Right lobe of liver (tissue), 6 donors: ENCODE measurements around the gene CFAP77. TPM values are rescaled to one million over a fixed set of nuclear protein-coding genes. Genes with fewer than 3 reads are reported as not detected.
A peak's percentile ranks its signal among the peaks of the same experiment; 100 is the strongest.

Experiments used
- ATAC-seq, 4 donors: fragments of 200-7000 bp; cut with Tn5 transposase; one replicate each; pipeline ENCODE4 v1.9.1; 2020; ENCODE audit warnings: mild to moderate bottlenecking in 4 of 4, moderate library complexity in 4 of 4
- DNase-seq, 3 donors: peaks; one replicate each; pipeline ENCODE4 v3.0.0-alpha.2; 2020
- H3K27ac ChIP-seq, 3 donors: fragments of 200-600 bp; one replicate each; pipeline ENCODE4 v1.8.0; 2022
- H3K27me3 ChIP-seq, 2 donors: fragments of 200-600 bp; one replicate each; pipeline ENCODE4 v1.8.0; 2022
- H3K36me3 ChIP-seq, 4 donors: fragments of 200-600 bp; sonication (generic) in 1 of 4; one replicate each; pipeline versions ENCODE4 v1.5.1 to v1.8.0; 2017 to 2022; ENCODE audit warnings: control low read depth in 1 of 4
- H3K4me1 ChIP-seq, 4 donors: fragments of 200-600 bp; sonication (generic) in 1 of 4; one replicate each; pipeline versions ENCODE4 v1.5.1 to v1.8.0; 2017 to 2022; ENCODE audit warnings: control low read depth in 1 of 4
- H3K4me3 ChIP-seq, 3 donors: fragments of 200-600 bp; one replicate each; pipeline ENCODE4 v1.8.0; 2022
- H3K9me3 ChIP-seq, 4 donors: fragments of 200-600 bp; sonication (generic) in 1 of 4; one replicate each; pipeline versions ENCODE4 v1.5.1 to v1.8.0; 2017 to 2022; ENCODE audit warnings: control low read depth in 1 of 4
- CTCF ChIP-seq, 4 donors: fragments of 200-600 bp in 3 of 4; fragments of 450-650 bp in 1 of 4; IDR thresholded peaks; one replicate each; pipeline versions ENCODE4 v1.5.1 to v1.8.0; 2016 to 2022; ENCODE audit warnings: antibody characterized with exemption in 4 of 4, mild to moderate bottlenecking in 2 of 4
- POLR2A ChIP-seq: fragments of 450-650 bp; IDR thresholded peaks from one replicate; pipeline ENCODE4 v1.6.1; 2017; ENCODE audit warnings: antibody characterized with exemption, mild to moderate bottlenecking
- WGBS: methylation state at CpG from one replicate; pipeline ENCODE4 v1.1.6; 2018; ENCODE audit warnings: low coverage, low lambda C conversion rate; ENCODE audit not compliant: insufficient coverage; ENCODE audit errors: missing lambda C conversion rate; 5-methylcytosine and 5-hydroxymethylcytosine counted together
- intact Hi-C, 2 donors: fragments of 100-400 bp; cut with DNase I; formaldehyde crosslinking; loops; one replicate each; pipeline versions ENCODE4 v1.11.2 to v1.14.1; 2022
- total RNA-seq, 6 experiments: library from RNA; depleted of rRNA in 2 of 6; stranded (reverse); fragments of >200 nt in 2 of 6; fragmentation: NEBNext Ultra II Directional in 3 of 6; extraction: Animal tissue kit (Norgen Biotek cat#: 25700) in 3 of 6; gene quantifications; one replicate each; pipeline versions ENCODE4 v1.1.0 to v1.2.4, GENCODE V29; 2016 to 2023
- donor health status: DM: no; HTN: yes; CAD: no.
- donor health status: DM: no; HTN: no; CAD: no.
- donor health status: DM: no; HTN: no; CAD: no.
- donor health status: DM: no; HTN: yes; CAD: no.
- donor health status: DM: no; HTN: yes; CAD: no.

CFAP77 gene
- total RNA-seq, 6 experiments from 2014 or later, result not detected

- ATAC-seq, result no peak
- Histone ChIP-seq H3K4me3 (no peak overlapping the region), H3K27me3 (peaks cover 10 to 47% of the 10 kb centered on the region in 2 donors), H3K27ac (no peak overlapping the region), H3K4me1 (peaks cover 0 to 5% (median 0%) of the 10 kb centered on the region in 4 donors), H3K9me3 (no peaks in the 10 kb centered on the region), H3K36me3 (no peaks in the 10 kb centered on the region)
- TF ChIP-seq CTCF (IDR thresholded peaks at IDR 0.05) (no peak), POLR2A (no peak)
- DNase-seq, result peak in 1 of 3 donors; percentile 37
- 42% methylated on average over 6 of the region's 7 CpGs for WGBS
- intact Hi-C loops, result loop anchor here (5.0 kb wide), 1 partner anchor 71 kb away; no protein-coding TSS in a partner anchor
Observed at GRCh38 chr9:132578367-132578932, 168.4 kb downstream of the CFAP77 start.

- intact Hi-C loops, result loop anchor here (5.0 kb wide), 1 partner anchor 72 kb away; no protein-coding TSS in a partner anchor
- no peak overlapping the region for H3K4me3 ChIP-seq
Observed at GRCh38 chr9:132579427-132579798, 169.4 kb downstream of the CFAP77 start.

GRCh38 chr9:132582276-132582785, 172.3 kb downstream of the CFAP77 start, which contains the start of gene BARHL1:
Gene BARHL1 (plus strand): TSS chr9:132582606. CDS start chr9:132582798, 192 bp downstream.
- no peak for ATAC-seq
- WGBS, result 10% methylated on average over 17 of the region's 36 CpGs
- intact Hi-C loops, result no loop called here
- no peak within 1 kb of the TSS for H3K27ac ChIP-seq
- no peaks in the 10 kb centered on the region for H3K36me3 ChIP-seq
- DNase-seq, result peak in 1 of 3 donors; percentile 46
- peaks cover 0 to 5% (median 0%) of the 10 kb centered on the region in 4 donors for H3K4me1 ChIP-seq
- H3K27me3 ChIP-seq, result peaks cover 11 to 81% of the 10 kb centered on the region in 2 donors
- H3K4me3 ChIP-seq, result peak within 1 kb of the TSS in 1 of 3 donors; percentile 15
- TF ChIP-seq CTCF (IDR thresholded peaks at IDR 0.05) (no peak), POLR2A (no peak)
- H3K9me3 ChIP-seq, result no peaks in the 10 kb centered on the region

More at GRCh38 chr9:132579427-132579798, 169.4 kb downstream of the CFAP77 start:
- TF ChIP-seq POLR2A (no peak), CTCF (IDR thresholded peaks at IDR 0.05) (no peak)
- Histone ChIP-seq H3K27me3 (peaks cover 11 to 54% of the 10 kb centered on the region in 2 donors), H3K9me3 (no peaks in the 10 kb centered on the region), H3K36me3 (no peaks in the 10 kb centered on the region), H3K4me1 (peaks cover 0 to 5% (median 0%) of the 10 kb centered on the region in 4 donors), H3K27ac (no peak overlapping the region)
- DNase-seq (no peak), ATAC-seq (no peak)
- WGBS, result 3% methylated on average over 12 of the region's 15 CpGs

- Histone ChIP-seq H3K36me3 (no peaks in the 10 kb centered on the region), H3K4me3 (no peak overlapping the region), H3K4me1 (peaks cover 0 to 5% (median 0%) of the 10 kb centered on the region in 4 donors), H3K27ac (no peak overlapping the region), H3K27me3 (peaks cover 11 to 87% of the 10 kb centered on the region in 2 donors), H3K9me3 (no peaks in the 10 kb centered on the region)
- ATAC-seq (no peak), DNase-seq (peak in 1 of 3 donors; percentile 42)
- intact Hi-C loops, result no loop called here
- 13% methylated on average over 22 of the region's 37 CpGs for WGBS
- TF ChIP-seq POLR2A (no peak), CTCF (IDR thresholded peaks at IDR 0.05) (no peak)
Observed at GRCh38 chr9:132582786-132583583, 173.0 kb downstream of the CFAP77 start.
